Kidney (tissue), 14 donors: ENCODE measurements around the gene AOC2. TPM values are rescaled to one million over a fixed set of nuclear protein-coding genes. Genes with fewer than 3 reads are reported as not detected.

ENCODE experiments used
- DNase-seq, 5 donors: peaks; one replicate each; pipeline ENCODE4 v3.0.0-alpha.2; 2013 to 2020
- FAIRE-seq: peaks from 2 replicates; lab custom pipeline; 2012; peaks lifted over from hg19 to GRCh38; lab: Jason Lieb, UNC
- H3K27ac ChIP-seq, 2 donors: one replicate each; pipeline ENCODE4 v1.7.0; 2013; ENCODE audit warnings: low read depth in 2 of 2, low read length in 2 of 2, inconsistent platforms in 1 of 2
- H3K27me3 ChIP-seq: one replicate; pipeline ENCODE4 v1.7.1; 2013; ENCODE audit warnings: low read length, inconsistent platforms; ENCODE audit not compliant: control insufficient read depth, insufficient read depth
- H3K36me3 ChIP-seq, 3 donors: one replicate each; pipeline versions ENCODE4 v1.7.0 to v1.7.1; 2013; ENCODE audit warnings: low read length in 3 of 3, control low read depth in 1 of 3, inconsistent platforms in 1 of 3; ENCODE audit not compliant: insufficient read depth in 3 of 3, control insufficient read depth in 2 of 3
- H3K4me1 ChIP-seq, 3 donors: one replicate each; pipeline versions ENCODE4 v1.7.0 to v1.7.1; 2013; ENCODE audit warnings: low read length in 3 of 3, inconsistent platforms in 1 of 3, low read depth in 1 of 3; ENCODE audit not compliant: control insufficient read depth in 2 of 3, insufficient read depth in 2 of 3
- H3K4me3 ChIP-seq, 3 donors: one replicate each; pipeline versions ENCODE4 v1.7.0 to v1.8.1; 2013; ENCODE audit warnings: low read length in 3 of 3, control low read depth in 1 of 3, inconsistent platforms in 1 of 3
- H3K9ac ChIP-seq, 3 donors: one replicate each; pipeline versions ENCODE4 v1.7.0 to v1.7.1; 2013; ENCODE audit warnings: low read length in 3 of 3, control low read depth in 1 of 3, inconsistent platforms in 1 of 3
- H3K9me3 ChIP-seq, 3 donors: one replicate each; pipeline versions ENCODE4 v1.7.0 to v1.7.1; 2013; ENCODE audit warnings: low read length in 3 of 3, control low read depth in 1 of 3, inconsistent platforms in 1 of 3; ENCODE audit not compliant: control insufficient read depth in 2 of 3, insufficient read depth in 1 of 3
- intact Hi-C: fragments of 100-400 bp; cut with DNase I; formaldehyde crosslinking; loops from one replicate; pipeline ENCODE4 v1.11.1; 2022
- polyA plus RNA-seq: library from polyadenylated mRNA; stranded (reverse); fragments of 350-450 nt; fragmentation: Illumina TruSeq; extraction: RNeasy Lipid Tissue Mini Kit (QIAGEN cat#74804); gene quantifications from one replicate; pipeline ENCODE4 v1.2.3, GENCODE V29; 2014; ENCODE audit warnings: low read depth, low replicate concordance; ENCODE audit not compliant: insufficient read depth
- total RNA-seq: library from RNA; stranded (reverse); fragmentation: NEBNext Ultra II Directional; extraction: Animal tissue kit (Norgen Biotek cat#: 25700); gene quantifications from one replicate; pipeline ENCODE4 v1.2.1, GENCODE V29; 2021
- TF ChIP-seq, protein P1 (sequence below): IDR thresholded peaks from 3 replicates; pipeline ENCODE4 v1.5.1; 2012; ENCODE audit warnings: mild to moderate bottlenecking, moderate library complexity, borderline replicate concordance; ENCODE audit not compliant: insufficient read depth; ENCODE audit errors: extremely low read depth
- donor health status: control.
- donor health status: control.
- donor health status: control.
- donor health status: control.
- donor health status: control.
- donor health status: DM: yes; HTN: yes; CAD: no.
- donor health status: Normal renal cell carcinoma (clear cell type).

AOC2 gene
- total and polyA plus RNA-seq, 2 donors from 2014 or later: 0.58 to 1.2 TPM

DNA sequence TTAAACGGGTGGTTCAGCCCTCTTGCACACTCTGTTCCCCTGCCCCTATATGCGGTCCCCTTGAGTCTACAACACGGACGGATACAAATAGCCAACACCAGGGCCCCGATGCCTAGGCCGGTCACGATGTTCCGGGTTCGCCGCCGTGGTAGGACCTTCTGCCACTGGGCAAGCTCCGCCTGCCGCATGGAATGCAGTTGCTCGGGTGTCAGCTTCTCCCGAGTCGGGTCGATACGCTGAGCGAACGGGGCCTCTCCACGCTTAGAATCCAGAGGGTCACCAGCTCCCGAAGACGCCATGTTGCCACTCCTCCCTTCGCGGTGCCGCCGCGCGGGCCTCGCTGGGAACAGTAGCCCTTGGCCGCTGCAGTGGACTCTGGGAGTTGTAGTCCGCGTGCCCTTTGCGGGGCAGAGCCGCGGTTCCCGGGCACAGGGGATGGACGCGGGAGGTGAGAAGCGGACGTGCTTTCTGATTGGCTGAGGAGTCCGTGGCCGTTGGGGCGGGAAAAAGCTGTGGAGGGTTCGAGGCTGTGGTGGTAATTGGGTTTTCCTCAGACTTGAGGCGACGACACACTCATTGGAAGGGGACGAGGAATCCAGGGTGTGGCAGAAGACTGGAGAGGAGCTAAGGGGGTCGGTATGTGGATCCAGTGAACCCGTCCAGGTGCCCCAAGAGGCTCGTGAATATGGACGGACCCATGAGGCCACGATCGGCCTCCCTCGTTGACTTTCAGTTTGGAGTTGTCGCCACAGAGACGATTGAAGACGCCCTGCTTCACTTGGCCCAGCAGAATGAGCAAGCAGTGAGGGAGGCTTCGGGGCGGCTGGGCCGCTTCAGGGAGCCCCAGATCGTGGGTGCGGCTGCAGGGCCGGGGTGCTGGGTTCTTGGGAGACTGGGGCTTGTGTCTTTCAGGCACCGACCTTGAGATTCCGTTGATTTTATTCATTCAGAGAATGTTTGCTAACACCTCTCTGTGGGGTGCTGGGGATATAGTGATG, 45.7 kb upstream of the AOC2 start, which contains the start of the genes CNTD1 and COA3:
Gene CNTD1, plus strand, starts transcription at position 479 of the 998 bp plus-strand sequence. Its CDS starts 207 bp downstream, at position 686.
Gene COA3, minus strand, starts transcription at position 322 of the 998 bp plus-strand sequence. Its CDS starts 23 bp downstream, at position 299.
- Histone ChIP-seq H3K9ac (peak within 1 kb of the TSS; percentile 92 to 97 (median 95)), H3K27ac (peak within 1 kb of the TSS; percentile 90 to 97), H3K4me1 (peaks cover 0 to 21% (median 13%) of the 10 kb centered on the region in 3 donors), H3K4me3 (peak within 1 kb of the TSS; percentile 93 to 95 (median 94)), H3K9me3 (no peaks in the 10 kb centered on the region), H3K36me3 (no peaks in the 10 kb centered on the region), H3K27me3 (no peaks in the 10 kb centered on the region)
- TF ChIP-seq, protein P1, sequence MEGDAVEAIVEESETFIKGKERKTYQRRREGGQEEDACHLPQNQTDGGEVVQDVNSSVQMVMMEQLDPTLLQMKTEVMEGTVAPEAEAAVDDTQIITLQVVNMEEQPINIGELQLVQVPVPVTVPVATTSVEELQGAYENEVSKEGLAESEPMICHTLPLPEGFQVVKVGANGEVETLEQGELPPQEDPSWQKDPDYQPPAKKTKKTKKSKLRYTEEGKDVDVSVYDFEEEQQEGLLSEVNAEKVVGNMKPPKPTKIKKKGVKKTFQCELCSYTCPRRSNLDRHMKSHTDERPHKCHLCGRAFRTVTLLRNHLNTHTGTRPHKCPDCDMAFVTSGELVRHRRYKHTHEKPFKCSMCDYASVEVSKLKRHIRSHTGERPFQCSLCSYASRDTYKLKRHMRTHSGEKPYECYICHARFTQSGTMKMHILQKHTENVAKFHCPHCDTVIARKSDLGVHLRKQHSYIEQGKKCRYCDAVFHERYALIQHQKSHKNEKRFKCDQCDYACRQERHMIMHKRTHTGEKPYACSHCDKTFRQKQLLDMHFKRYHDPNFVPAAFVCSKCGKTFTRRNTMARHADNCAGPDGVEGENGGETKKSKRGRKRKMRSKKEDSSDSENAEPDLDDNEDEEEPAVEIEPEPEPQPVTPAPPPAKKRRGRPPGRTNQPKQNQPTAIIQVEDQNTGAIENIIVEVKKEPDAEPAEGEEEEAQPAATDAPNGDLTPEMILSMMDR: no peak
- DNase-seq (peak; percentile 90 to 95 (median 94)), FAIRE-seq (no peak)
- intact Hi-C loops: no loop called here

DNA sequence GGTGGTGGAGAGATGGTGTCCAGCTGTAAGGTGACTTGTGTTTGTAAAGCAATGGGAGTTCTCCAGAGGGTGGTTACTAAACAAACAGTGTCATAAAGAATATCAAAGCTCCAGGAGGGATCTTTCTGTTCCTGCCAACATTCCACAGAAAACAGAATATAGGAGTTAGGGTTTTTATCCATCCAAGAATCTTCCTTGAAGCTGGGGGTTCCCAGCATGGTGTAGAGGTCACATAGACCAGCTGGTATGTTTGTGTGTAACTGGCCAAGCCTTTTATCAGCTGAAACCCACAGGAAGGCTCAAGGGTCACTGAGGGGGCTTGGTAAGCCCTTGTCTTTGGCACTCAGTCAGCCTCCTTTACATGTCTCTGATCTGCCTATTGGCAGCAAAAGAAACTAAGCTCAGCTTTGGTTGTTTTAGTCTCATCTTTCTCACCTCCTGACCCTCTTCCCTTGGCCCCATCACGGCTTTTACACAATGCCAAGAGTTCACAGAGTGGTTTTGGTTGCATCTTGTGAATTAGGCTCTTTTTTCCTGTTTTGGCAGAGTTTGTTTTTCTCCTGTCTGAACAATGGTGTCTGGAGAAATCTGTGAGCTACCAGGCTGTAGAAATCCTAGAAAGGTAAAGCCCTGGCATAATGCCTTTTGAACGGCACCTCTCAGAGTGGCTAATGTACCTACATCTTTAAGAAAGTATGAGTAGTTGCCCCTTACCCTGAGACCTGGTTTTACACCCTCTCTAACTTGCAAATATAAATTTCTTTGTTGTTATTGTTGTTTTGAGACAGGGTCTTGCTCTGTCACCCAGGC, 41.1 kb upstream of the AOC2 start:
- no peak overlapping the region for H3K4me3 ChIP-seq
- FAIRE-seq: no peak
- H3K9me3 ChIP-seq: no peaks in the 10 kb centered on the region
- H3K27me3 ChIP-seq: no peaks in the 10 kb centered on the region
- intact Hi-C loops: no loop called here
- H3K36me3 ChIP-seq: no peaks in the 10 kb centered on the region
- DNase-seq: peak in 2 of 5 donors; percentile 51 to 62
- H3K9ac ChIP-seq: no peak overlapping the region
- peak overlapping the region; percentile 47 to 48 for H3K27ac ChIP-seq
- TF ChIP-seq, protein P1: no peak
- peaks cover 2 to 8% (median 7%) of the 10 kb centered on the region in 3 donors for H3K4me1 ChIP-seq

DNA sequence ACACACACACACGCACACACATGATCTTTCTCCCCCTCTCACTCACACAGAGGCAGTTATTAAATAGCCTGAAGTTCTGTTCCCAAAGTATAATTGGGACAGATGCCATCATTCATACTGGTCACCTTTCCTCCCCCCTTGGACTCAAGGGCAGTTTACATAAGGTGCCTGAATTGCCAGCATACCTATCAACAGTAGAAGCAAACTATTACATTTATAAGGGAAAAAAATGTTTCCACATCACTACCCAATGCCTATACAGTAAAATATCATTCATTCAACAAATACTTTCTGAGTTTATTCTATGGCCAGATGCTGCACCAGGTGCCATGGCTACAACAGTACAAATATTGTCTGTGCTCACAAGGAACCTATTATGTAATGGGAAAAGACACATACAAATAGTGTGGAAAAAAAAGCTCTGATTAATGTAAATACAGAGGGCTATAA, 39.4 kb upstream of the AOC2 start:
- Histone ChIP-seq H3K9ac (peak overlapping the region in 1 of 3 donors; percentile 36), H3K4me1 (peaks cover 2 to 5% (median 3%) of the 10 kb centered on the region in 3 donors)
- no peak for FAIRE-seq

More for the DNA sequence above, 39.4 kb upstream of the AOC2 start:
- no peaks in the 10 kb centered on the region for H3K9me3 ChIP-seq
- peak overlapping the region; percentile 48 to 73 for H3K27ac ChIP-seq
- H3K4me3 ChIP-seq: peak overlapping the region in 1 of 3 donors; percentile 2
- intact Hi-C loops: no loop called here
- TF ChIP-seq, protein P1: no peak
- DNase-seq: peak in 1 of 5 donors; percentile 47
- no peaks in the 10 kb centered on the region for H3K36me3 ChIP-seq
- H3K27me3 ChIP-seq: no peaks in the 10 kb centered on the region
